ENCODE measurements around the gene TRPM2.

The TRPM2 gene

DNA sequence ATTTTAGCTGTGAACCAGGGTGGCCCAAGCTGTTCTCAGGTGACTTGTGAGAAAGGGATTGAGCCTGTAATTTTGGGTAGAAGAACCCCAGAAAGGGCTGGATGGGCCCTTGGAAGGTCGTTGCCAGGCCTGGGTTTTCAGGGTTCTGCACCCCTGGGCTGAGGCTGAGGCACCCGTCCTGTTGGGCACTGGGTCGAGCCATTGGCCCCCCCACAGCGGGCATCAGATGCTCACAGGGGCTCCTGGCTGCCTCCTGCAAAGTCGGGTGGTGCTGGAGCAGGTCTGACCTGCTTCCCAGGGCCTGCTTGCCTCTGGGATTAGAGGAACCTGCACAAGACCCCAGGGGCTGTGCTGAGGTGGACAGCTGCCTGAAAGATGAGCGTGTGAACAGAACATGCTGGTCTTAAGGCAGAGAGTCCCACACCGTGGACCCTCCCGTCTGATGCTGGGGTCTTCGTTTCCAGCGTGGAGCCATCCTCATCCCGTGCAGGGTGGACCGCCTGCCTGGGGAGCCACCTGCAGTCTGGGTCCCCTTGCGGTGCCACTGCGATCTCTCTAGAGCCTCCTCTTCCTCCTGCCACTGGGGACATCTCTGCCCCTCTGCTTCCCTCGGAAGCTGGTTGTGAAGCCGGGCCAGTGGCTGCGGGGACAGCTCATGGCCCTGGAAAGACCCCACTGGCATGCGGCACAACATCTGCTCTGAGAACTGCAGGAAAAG lies 1.7 kb upstream of the TRPM2 start:
- Histone ChIP-seq H4K20me1 (ENCODE audit: insufficient read depth, low read length) (no peaks in the 10 kb centered on the region), H2AFZ (ENCODE audit: low read depth, low read length) (no peak overlapping the region; the same call in 1 of the 2 replicates), H3K4me1 (ENCODE audit: insufficient read depth, low read length) (peaks cover 45% of the 10 kb centered on the region), H3K9ac (ENCODE audit: low read depth, low read length) (peak overlapping the region; percentile 28), H3K4me3 (ENCODE audit: low read depth in 1 of 2, low read length in 2 of 2) (no peak overlapping the region), H3K36me3 (ENCODE audit: insufficient read depth, low read length) (no peaks in the 10 kb centered on the region), H3K9me3 (ENCODE audit: insufficient read depth, low read length, severe bottlenecking) (no peaks in the 10 kb centered on the region), H3K27me3 (ENCODE audit: insufficient read depth, low read length, poor library complexity) (no peaks in the 10 kb centered on the region), H3K79me2 (ENCODE audit: insufficient read depth, low read length) (no peaks in the 10 kb centered on the region), H3K27ac (ENCODE audit: low read length) (peak overlapping the region; percentile 77), H3K4me2 (ENCODE audit: insufficient read depth, low read length) (no peak overlapping the region; the same call in 1 of the 2 replicates)
- DNase-seq, result no peak
- ATAC-seq (ENCODE audit: insufficient read depth, low read depth), result no peak
- no peak for TF ChIP-seq EZH2 (IDR thresholded peaks at IDR 0.05; ENCODE audit: borderline replicate concordance, low read depth, low read length, severe bottlenecking)
- TF ChIP-seq, protein P1, sequence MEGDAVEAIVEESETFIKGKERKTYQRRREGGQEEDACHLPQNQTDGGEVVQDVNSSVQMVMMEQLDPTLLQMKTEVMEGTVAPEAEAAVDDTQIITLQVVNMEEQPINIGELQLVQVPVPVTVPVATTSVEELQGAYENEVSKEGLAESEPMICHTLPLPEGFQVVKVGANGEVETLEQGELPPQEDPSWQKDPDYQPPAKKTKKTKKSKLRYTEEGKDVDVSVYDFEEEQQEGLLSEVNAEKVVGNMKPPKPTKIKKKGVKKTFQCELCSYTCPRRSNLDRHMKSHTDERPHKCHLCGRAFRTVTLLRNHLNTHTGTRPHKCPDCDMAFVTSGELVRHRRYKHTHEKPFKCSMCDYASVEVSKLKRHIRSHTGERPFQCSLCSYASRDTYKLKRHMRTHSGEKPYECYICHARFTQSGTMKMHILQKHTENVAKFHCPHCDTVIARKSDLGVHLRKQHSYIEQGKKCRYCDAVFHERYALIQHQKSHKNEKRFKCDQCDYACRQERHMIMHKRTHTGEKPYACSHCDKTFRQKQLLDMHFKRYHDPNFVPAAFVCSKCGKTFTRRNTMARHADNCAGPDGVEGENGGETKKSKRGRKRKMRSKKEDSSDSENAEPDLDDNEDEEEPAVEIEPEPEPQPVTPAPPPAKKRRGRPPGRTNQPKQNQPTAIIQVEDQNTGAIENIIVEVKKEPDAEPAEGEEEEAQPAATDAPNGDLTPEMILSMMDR (IDR thresholded peaks at IDR 0.05; ENCODE audit: borderline replicate concordance, extremely low read depth, low read length, poor library complexity, severe bottlenecking), result no peak

DNA sequence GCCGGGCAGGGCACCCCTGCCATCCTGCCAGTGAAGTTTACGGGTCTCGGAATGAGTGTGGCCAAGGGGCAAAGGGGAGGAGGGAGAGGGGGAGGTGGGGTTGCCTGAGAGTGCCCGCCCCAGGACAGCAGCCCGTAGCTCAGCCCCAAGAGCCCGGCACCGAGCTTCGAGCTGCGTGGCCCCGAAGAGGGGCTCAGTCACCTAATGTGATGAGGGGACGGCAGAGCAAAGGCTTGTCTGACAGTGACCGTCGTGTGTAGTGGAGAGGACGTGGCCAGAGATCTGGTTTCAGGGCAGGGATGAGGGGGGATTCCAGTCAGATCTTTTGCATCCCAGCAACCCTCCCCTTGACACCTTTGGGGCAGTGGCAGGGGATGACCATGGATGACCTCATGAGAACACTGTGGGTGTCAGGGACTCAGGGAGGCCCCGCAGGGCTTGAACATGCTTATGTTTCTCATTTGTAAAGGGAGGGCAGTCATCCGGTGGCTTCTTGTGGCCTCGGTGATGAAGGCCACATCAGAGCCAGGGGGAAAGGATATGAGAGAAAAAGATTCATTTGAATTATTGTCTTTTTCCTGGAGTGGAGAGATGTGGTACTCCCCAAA lies 1.1 kb upstream of the TRPM2 start:
- ATAC-seq (ENCODE audit: insufficient read depth, low read depth) (no peak), DNase-seq (no peak)
- Histone ChIP-seq H2AFZ (ENCODE audit: low read depth, low read length) (no peak overlapping the region; the same call in 1 of the 2 replicates), H3K9me3 (ENCODE audit: insufficient read depth, low read length, severe bottlenecking) (no peaks in the 10 kb centered on the region), H3K27me3 (ENCODE audit: insufficient read depth, low read length, poor library complexity) (no peaks in the 10 kb centered on the region), H3K4me2 (ENCODE audit: insufficient read depth, low read length) (peak overlapping the region; percentile 48), H3K36me3 (ENCODE audit: insufficient read depth, low read length) (no peaks in the 10 kb centered on the region), H3K79me2 (ENCODE audit: insufficient read depth, low read length) (no peaks in the 10 kb centered on the region), H4K20me1 (ENCODE audit: insufficient read depth, low read length) (no peaks in the 10 kb centered on the region), H3K27ac (ENCODE audit: low read length) (peak overlapping the region; percentile 77), H3K9ac (ENCODE audit: low read depth, low read length) (peak overlapping the region; percentile 28), H3K4me1 (ENCODE audit: insufficient read depth, low read length) (peaks cover 45% of the 10 kb centered on the region), H3K4me3 (ENCODE audit: low read depth in 1 of 2, low read length in 2 of 2) (no peak overlapping the region)
- TF ChIP-seq EZH2 (IDR thresholded peaks at IDR 0.05; ENCODE audit: borderline replicate concordance, low read depth, low read length, severe bottlenecking), result no peak
- TF ChIP-seq, protein P1 (IDR thresholded peaks at IDR 0.05; ENCODE audit: borderline replicate concordance, extremely low read depth, low read length, poor library complexity, severe bottlenecking), result no peak

DNA sequence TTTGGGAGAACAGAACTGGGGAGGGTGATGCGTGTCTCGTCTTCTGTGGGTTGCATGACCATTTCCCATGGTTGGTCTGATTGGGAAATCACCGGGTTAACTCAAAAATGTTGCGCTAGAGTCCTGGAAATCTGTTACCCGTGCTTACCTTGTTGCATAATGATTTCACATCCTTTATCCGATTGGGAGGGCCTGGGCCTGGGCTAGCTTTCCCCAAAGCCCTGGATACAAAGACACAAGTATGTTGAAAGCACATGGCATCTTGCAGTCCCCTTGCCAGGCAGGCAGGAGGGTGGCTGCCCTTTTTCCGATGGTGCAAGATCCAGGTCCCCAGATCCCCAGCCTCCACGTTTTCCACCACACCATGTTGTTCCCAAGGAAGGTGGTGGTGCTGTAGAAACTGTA lies 582 bp downstream of the TRPM2 start:
- Histone ChIP-seq H2AFZ (ENCODE audit: low read depth, low read length) (peak overlapping the region; percentile 36; the same call in 1 of the 2 replicates), H3K4me2 (ENCODE audit: insufficient read depth, low read length) (peak overlapping the region; percentile 48; the same call in 1 of the 2 replicates), H3K36me3 (ENCODE audit: insufficient read depth, low read length) (no peaks in the 10 kb centered on the region), H3K9me3 (ENCODE audit: insufficient read depth, low read length, severe bottlenecking) (no peaks in the 10 kb centered on the region), H3K9ac (ENCODE audit: low read depth, low read length) (peak overlapping the region; percentile 28), H4K20me1 (ENCODE audit: insufficient read depth, low read length) (no peaks in the 10 kb centered on the region), H3K27ac (ENCODE audit: low read length) (peak overlapping the region; percentile 77), H3K79me2 (ENCODE audit: insufficient read depth, low read length) (no peaks in the 10 kb centered on the region), H3K27me3 (ENCODE audit: insufficient read depth, low read length, poor library complexity) (no peaks in the 10 kb centered on the region), H3K4me1 (ENCODE audit: insufficient read depth, low read length) (peaks cover 45% of the 10 kb centered on the region), H3K4me3 (ENCODE audit: low read depth in 1 of 2, low read length in 2 of 2) (no peak overlapping the region)
- no peak for TF ChIP-seq EZH2 (IDR thresholded peaks at IDR 0.05; ENCODE audit: borderline replicate concordance, low read depth, low read length, severe bottlenecking)
- TF ChIP-seq, protein P1 (IDR thresholded peaks at IDR 0.05; ENCODE audit: borderline replicate concordance, extremely low read depth, low read length, poor library complexity, severe bottlenecking), result no peak
- DNase-seq (no peak), ATAC-seq (ENCODE audit: insufficient read depth, low read depth) (no peak)

All from DND-41 (cell line).